Stimulated activated CD4-positive, alpha-beta T cell treated with anti-CD3 and anti-CD28 coated beads, Interleukin-12 subunit alpha, Interleukin-12 subunit beta, amount 100 ng/mL, for 48 hours (primary cell): Measurements from ENCODE around the gene NIM1K.
"Not testable (repeated sequence)": the region's sequence is repeated elsewhere in the genome, so short reads cannot be mapped to it uniquely, and the experiment has no call there.

Experiments
- DNase-seq, 3 donors: peaks; one replicate each; pipeline ENCODE4 v3.0.0-alpha.2; 2020; ENCODE audit warnings: low read depth in 2 of 3, low spot score in 1 of 3

The NIM1K gene

GRCh38 chr5:43190755-43191603, 1.0 kb upstream of the NIM1K start:
- no peak for DNase-seq

GRCh38 chr5:43192558-43193180, 644 bp downstream of the NIM1K start:
- peak in 2 of 3 donors; percentile 11 to 18 for DNase-seq

GRCh38 chr5:43193181-43193893, 1.3 kb downstream of the NIM1K start:
- peak; percentile 19 to 50 (median 39) for DNase-seq

GRCh38 chr5:43193894-43194265, 1.9 kb downstream of the NIM1K start:
- no peak for DNase-seq

GRCh38 chr5:43195670-43196265, 3.7 kb downstream of the NIM1K start:
- no peak for DNase-seq

- no peak for DNase-seq
Observed at GRCh38 chr5:43197535-43197934, 5.5 kb downstream of the NIM1K start.

GRCh38 chr5:43201442-43201841, 9.4 kb downstream of the NIM1K start:
- DNase-seq: not testable (repeated sequence)

- DNase-seq: no peak
Observed at GRCh38 chr5:43202380-43202779, 10.4 kb downstream of the NIM1K start.

- no peak for DNase-seq
Observed at GRCh38 chr5:43203373-43203772, 11.3 kb downstream of the NIM1K start.

- DNase-seq: no peak
Observed at GRCh38 chr5:43204958-43205357, 12.9 kb downstream of the NIM1K start.

- DNase-seq: no peak
Observed at GRCh38 chr5:43207601-43208000, 15.6 kb downstream of the NIM1K start.

- DNase-seq: no peak
Observed at GRCh38 chr5:43208658-43209057, 16.6 kb downstream of the NIM1K start.

- no peak for DNase-seq
Observed at GRCh38 chr5:43209060-43209459, 17.0 kb downstream of the NIM1K start.

- DNase-seq: no peak
Observed at GRCh38 chr5:43209833-43210232, 17.8 kb downstream of the NIM1K start.

- DNase-seq: no peak
Observed at GRCh38 chr5:43210570-43210969, 18.5 kb downstream of the NIM1K start.

GRCh38 chr5:43213951-43214350, 21.9 kb downstream of the NIM1K start:
- DNase-seq: no peak

- DNase-seq: no peak
Observed at GRCh38 chr5:43215073-43215631, 23.1 kb downstream of the NIM1K start.

- DNase-seq: no peak
Observed at GRCh38 chr5:43216941-43217340, 24.9 kb downstream of the NIM1K start.

- no peak for DNase-seq
Observed at GRCh38 chr5:43219120-43219519, 27.1 kb downstream of the NIM1K start.

GRCh38 chr5:43221502-43221901, 29.5 kb downstream of the NIM1K start:
- no peak for DNase-seq

GRCh38 chr5:43225649-43226245, 33.7 kb downstream of the NIM1K start:
- no peak for DNase-seq
